ENCODE measurements around the gene ZXDC.

The ZXDC gene

GRCh38 chr3:126406389-126407296 is 69.0 kb downstream of the ZXDC start:
- Histone ChIP-seq H3K4me1 (no peaks in the 10 kb centered on the region), H3K4me3 (no peak overlapping the region), H3K27me3 (peaks cover 0 to 27% of the 10 kb centered on the region in 2 donors), H3K27ac (no peak overlapping the region), H3K9me3 (no peaks in the 10 kb centered on the region), H3K36me3 (no peaks in the 10 kb centered on the region)
- no peak for DNase-seq
- intact Hi-C loops (cut with DNase I; ENCODE audit: low total_unique reads), result no loop called here
- TF ChIP-seq CTCF (IDR thresholded peaks at IDR 0.05), result no peak

GRCh38 chr3:126402666-126403302 is 72.9 kb downstream of the ZXDC start:
- H3K27me3 ChIP-seq, result peaks cover 0 to 27% of the 10 kb centered on the region in 2 donors
- no peaks in the 10 kb centered on the region for H3K4me1 ChIP-seq
- intact Hi-C loops (cut with DNase I; ENCODE audit: low total_unique reads), result no loop called here
- no peaks in the 10 kb centered on the region for H3K36me3 ChIP-seq
- no peak overlapping the region for H3K4me3 ChIP-seq
- H3K9me3 ChIP-seq, result no peaks in the 10 kb centered on the region
- peak in 1 of 2 donors; percentile 61 for DNase-seq
- no peak overlapping the region for H3K27ac ChIP-seq
- no peak for TF ChIP-seq CTCF (IDR thresholded peaks at IDR 0.05)

- H3K9me3 ChIP-seq, result no peaks in the 10 kb centered on the region
- intact Hi-C loops (cut with DNase I; ENCODE audit: low total_unique reads), result no loop called here
- no peaks in the 10 kb centered on the region for H3K4me1 ChIP-seq
- peak in 1 of 2 donors; percentile 39 for DNase-seq
- H3K4me3 ChIP-seq, result no peak overlapping the region
- no peaks in the 10 kb centered on the region for H3K36me3 ChIP-seq
- no peak for TF ChIP-seq CTCF (IDR thresholded peaks at IDR 0.05)
- peaks cover 0 to 22% of the 10 kb centered on the region in 2 donors for H3K27me3 ChIP-seq
- no peak overlapping the region for H3K27ac ChIP-seq
These were observed 73.5 kb downstream of the ZXDC start for GRCh38 chr3:126402178-126402577.

- H3K4me3 ChIP-seq, result no peak overlapping the region
- no peaks in the 10 kb centered on the region for H3K36me3 ChIP-seq
- TF ChIP-seq CTCF (IDR thresholded peaks at IDR 0.05), result no peak
- peaks cover 0 to 17% of the 10 kb centered on the region in 2 donors for H3K27me3 ChIP-seq
- H3K9me3 ChIP-seq, result no peaks in the 10 kb centered on the region
- peak in 1 of 2 donors; percentile 54 for DNase-seq
- no peak overlapping the region for H3K27ac ChIP-seq
- intact Hi-C loops (cut with DNase I; ENCODE audit: low total_unique reads), result no loop called here
- H3K4me1 ChIP-seq, result no peaks in the 10 kb centered on the region
These were observed 74.0 kb downstream of the ZXDC start for GRCh38 chr3:126401611-126402160.

- no peak for TF ChIP-seq CTCF (IDR thresholded peaks at IDR 0.05)
- no peak overlapping the region for H3K27ac ChIP-seq
These were observed 75.9 kb downstream of the ZXDC start for GRCh38 chr3:126399756-126400155.

More at GRCh38 chr3:126399756-126400155, 75.9 kb downstream of the ZXDC start:
- Histone ChIP-seq H3K36me3 (no peaks in the 10 kb centered on the region), H3K4me3 (no peak overlapping the region), H3K4me1 (peaks cover 0 to 5% (median 2%) of the 10 kb centered on the region in 4 donors), H3K9me3 (no peaks in the 10 kb centered on the region), H3K27me3 (peaks cover 0 to 10% of the 10 kb centered on the region in 2 donors)
- peak in 1 of 2 donors; percentile 35 for DNase-seq
- intact Hi-C loops (cut with DNase I; ENCODE audit: low total_unique reads), result no loop called here
